Measurements from ENCODE around the gene CACUL1. TPM values are rescaled to one million over a fixed set of nuclear protein-coding genes. Genes with fewer than 3 reads are reported as not detected.

Gene CACUL1
- total and polyA plus RNA-seq, 2 donors (not counting 3 experiments of a cell fraction or from before 2014, with no cell fraction given) = 6.0 to 35.1 TPM

GRCh38 chr10:118626953-118627352 is 127.8 kb downstream of the CACUL1 start:
- H3K4me3 ChIP-seq (replicated peaks in 1 of 3; ENCODE audit: insufficient read depth in 1 of 3, low read depth in 1 of 3, low read length in 3 of 3) = no peak overlapping the region
- H3K9me1 ChIP-seq (replicated peaks; ENCODE audit: control insufficient read depth, extremely low read depth, insufficient read depth, low read length) = no peaks in the 10 kb centered on the region
- no peak for DNase-seq (ENCODE audit: low read depth, low spot score)
- intact Hi-C loops (cut with micrococcal nuclease) = no loop called here
- TF ChIP-seq, protein P1, sequence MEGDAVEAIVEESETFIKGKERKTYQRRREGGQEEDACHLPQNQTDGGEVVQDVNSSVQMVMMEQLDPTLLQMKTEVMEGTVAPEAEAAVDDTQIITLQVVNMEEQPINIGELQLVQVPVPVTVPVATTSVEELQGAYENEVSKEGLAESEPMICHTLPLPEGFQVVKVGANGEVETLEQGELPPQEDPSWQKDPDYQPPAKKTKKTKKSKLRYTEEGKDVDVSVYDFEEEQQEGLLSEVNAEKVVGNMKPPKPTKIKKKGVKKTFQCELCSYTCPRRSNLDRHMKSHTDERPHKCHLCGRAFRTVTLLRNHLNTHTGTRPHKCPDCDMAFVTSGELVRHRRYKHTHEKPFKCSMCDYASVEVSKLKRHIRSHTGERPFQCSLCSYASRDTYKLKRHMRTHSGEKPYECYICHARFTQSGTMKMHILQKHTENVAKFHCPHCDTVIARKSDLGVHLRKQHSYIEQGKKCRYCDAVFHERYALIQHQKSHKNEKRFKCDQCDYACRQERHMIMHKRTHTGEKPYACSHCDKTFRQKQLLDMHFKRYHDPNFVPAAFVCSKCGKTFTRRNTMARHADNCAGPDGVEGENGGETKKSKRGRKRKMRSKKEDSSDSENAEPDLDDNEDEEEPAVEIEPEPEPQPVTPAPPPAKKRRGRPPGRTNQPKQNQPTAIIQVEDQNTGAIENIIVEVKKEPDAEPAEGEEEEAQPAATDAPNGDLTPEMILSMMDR (IDR thresholded peaks at IDR 0.05; ENCODE audit: extremely low read depth in 1 of 2, insufficient read depth in 1 of 2, low read depth in 1 of 2, low read length in 2 of 2) = peak in 1 of 2 donors; percentile 23
- no peak for TF ChIP-seq GATA2 (IDR thresholded peaks at IDR 0.05; ENCODE audit: insufficient read depth, insufficient read length, low read depth, low read length)
- no peak overlapping the region for H3K4me2 ChIP-seq (ENCODE audit: insufficient read depth, low read length)
- no peaks in the 10 kb centered on the region for H3K4me1 ChIP-seq (ENCODE audit: control insufficient read depth, extremely low read depth, insufficient read depth, low read length)
- H3K27ac ChIP-seq (ENCODE audit: insufficient read depth, low read depth, low read length) = no peak overlapping the region
- no peak overlapping the region for H3K9ac ChIP-seq (replicated peaks; ENCODE audit: extremely low read depth, insufficient read depth, low read length)
- no peaks in the 10 kb centered on the region for H3K36me3 ChIP-seq (ENCODE audit: control insufficient read depth in 2 of 2, extremely low read depth in 1 of 2, insufficient read depth in 2 of 2, low read length in 2 of 2)
- H3K79me2 ChIP-seq (ENCODE audit: control insufficient read depth, insufficient read depth, low read length) = no peaks in the 10 kb centered on the region
- peaks cover 0 to 2% of the 10 kb centered on the region in 2 experiments for H3K27me3 ChIP-seq (ENCODE audit: control insufficient read depth in 2 of 2, insufficient read depth in 2 of 2, low read length in 2 of 2)
- no peaks in the 10 kb centered on the region for H4K20me1 ChIP-seq (replicated peaks; ENCODE audit: control insufficient read depth, extremely low read depth, insufficient read depth, low read length)
- ChIA-PET POLR2A (no interaction called here), CTCF (interaction anchor here (0.6 to 1.0 kb wide), 3 partner anchors 9 to 12 kb away, joined by 3 to 5 read pairs (median 3); no protein-coding TSS in a partner anchor)
- dilution Hi-C loops (cut with MboI; ENCODE audit: extremely low pct_ligation_motif_present, low sequenced_read_pairs) = no loop called here
- no peaks in the 10 kb centered on the region for H3K9me3 ChIP-seq (replicated peaks; ENCODE audit: control insufficient read depth, insufficient read depth, low read length)
- no peak for FAIRE-seq
- BruUV-seq (replicated peaks) = no TSS peak
- no peak overlapping the region for H2AFZ ChIP-seq (ENCODE audit: low read depth, low read length)

Other genes with a start within 250 kb of the CACUL1 start
- not detected in 2 replicates for gene PRLHR, start 159.3 kb downstream of the CACUL1 start, total RNA-seq
- not detected in 2 replicates for gene PRLHR, start 159.3 kb downstream of the CACUL1 start, polyA plus RNA-seq